ENCODE results near the gene DNAJC25.
"Not testable (repeated sequence)": the region's sequence is repeated elsewhere in the genome, so short reads cannot be mapped to it uniquely, and the experiment has no call there.

Gene DNAJC25

GRCh38 chr9:111604054-111604615 lies 27.0 kb upstream of the DNAJC25 start:
- H3K4me3 ChIP-seq (ENCODE audit: low read depth, low read length) = no peak overlapping the region
- H3K9me3 ChIP-seq (ENCODE audit: control insufficient read depth, insufficient read depth, low read length) = no peaks in the 10 kb centered on the region
- no peaks in the 10 kb centered on the region for H3K4me1 ChIP-seq (ENCODE audit: control insufficient read depth, insufficient read depth, low read length)
- H3K9ac ChIP-seq (ENCODE audit: low read depth, low read length) = no peak overlapping the region
- peaks cover 10% of the 10 kb centered on the region for H3K27me3 ChIP-seq (ENCODE audit: control insufficient read depth, insufficient read depth, low read length)
- no peaks in the 10 kb centered on the region for H3K36me3 ChIP-seq (ENCODE audit: control insufficient read depth, insufficient read depth, low read length)

- H3K9me3 ChIP-seq (ENCODE audit: control insufficient read depth, insufficient read depth, low read length) = no peaks in the 10 kb centered on the region
- no peak overlapping the region for H3K4me3 ChIP-seq (ENCODE audit: low read depth, low read length)
- no peaks in the 10 kb centered on the region for H3K4me1 ChIP-seq (ENCODE audit: control insufficient read depth, insufficient read depth, low read length)
- peaks cover 9% of the 10 kb centered on the region for H3K27me3 ChIP-seq (ENCODE audit: control insufficient read depth, insufficient read depth, low read length)
- H3K9ac ChIP-seq (ENCODE audit: low read depth, low read length) = no peak overlapping the region
- H3K36me3 ChIP-seq (ENCODE audit: control insufficient read depth, insufficient read depth, low read length) = no peaks in the 10 kb centered on the region
These were observed 26.0 kb upstream of the DNAJC25 start for GRCh38 chr9:111605041-111605559.

GRCh38 chr9:111610149-111610548 lies 21.0 kb upstream of the DNAJC25 start:
- H3K4me1 ChIP-seq (ENCODE audit: control insufficient read depth, insufficient read depth, low read length) = no peaks in the 10 kb centered on the region
- no peaks in the 10 kb centered on the region for H3K27me3 ChIP-seq (ENCODE audit: control insufficient read depth, insufficient read depth, low read length)
- H3K36me3 ChIP-seq (ENCODE audit: control insufficient read depth, insufficient read depth, low read length) = no peaks in the 10 kb centered on the region
- no peaks in the 10 kb centered on the region for H3K9me3 ChIP-seq (ENCODE audit: control insufficient read depth, insufficient read depth, low read length)
- no peak overlapping the region for H3K9ac ChIP-seq (ENCODE audit: low read depth, low read length)
- H3K4me3 ChIP-seq (ENCODE audit: low read depth, low read length) = no peak overlapping the region

DNA sequence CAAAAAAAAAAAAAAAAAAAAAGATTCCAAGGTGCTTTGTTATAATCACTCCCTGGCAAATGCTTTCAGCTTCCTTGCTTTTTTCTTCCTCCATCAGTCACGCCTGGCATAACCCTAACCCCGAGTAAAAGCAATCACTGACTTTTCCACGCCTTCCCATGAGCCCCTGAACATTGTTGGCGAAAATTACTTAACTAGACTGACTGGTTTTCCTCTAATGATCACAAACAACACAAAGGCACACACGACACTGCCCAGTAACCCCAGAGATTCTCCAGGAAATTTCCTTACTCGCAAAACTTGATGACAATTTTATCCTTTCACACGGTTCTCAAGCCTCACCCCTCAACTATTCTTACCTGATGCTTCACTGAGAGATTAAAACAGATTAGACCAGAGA lies 20.3 kb upstream of the DNAJC25 start:
- Histone ChIP-seq H3K4me1 (ENCODE audit: control insufficient read depth, insufficient read depth, low read length) (no peaks in the 10 kb centered on the region), H3K4me3 (ENCODE audit: low read depth, low read length) (no peak overlapping the region), H3K27me3 (ENCODE audit: control insufficient read depth, insufficient read depth, low read length) (no peaks in the 10 kb centered on the region), H3K9me3 (ENCODE audit: control insufficient read depth, insufficient read depth, low read length) (no peaks in the 10 kb centered on the region), H3K36me3 (ENCODE audit: control insufficient read depth, insufficient read depth, low read length) (no peaks in the 10 kb centered on the region), H3K9ac (ENCODE audit: low read depth, low read length) (no peak overlapping the region)

DNA sequence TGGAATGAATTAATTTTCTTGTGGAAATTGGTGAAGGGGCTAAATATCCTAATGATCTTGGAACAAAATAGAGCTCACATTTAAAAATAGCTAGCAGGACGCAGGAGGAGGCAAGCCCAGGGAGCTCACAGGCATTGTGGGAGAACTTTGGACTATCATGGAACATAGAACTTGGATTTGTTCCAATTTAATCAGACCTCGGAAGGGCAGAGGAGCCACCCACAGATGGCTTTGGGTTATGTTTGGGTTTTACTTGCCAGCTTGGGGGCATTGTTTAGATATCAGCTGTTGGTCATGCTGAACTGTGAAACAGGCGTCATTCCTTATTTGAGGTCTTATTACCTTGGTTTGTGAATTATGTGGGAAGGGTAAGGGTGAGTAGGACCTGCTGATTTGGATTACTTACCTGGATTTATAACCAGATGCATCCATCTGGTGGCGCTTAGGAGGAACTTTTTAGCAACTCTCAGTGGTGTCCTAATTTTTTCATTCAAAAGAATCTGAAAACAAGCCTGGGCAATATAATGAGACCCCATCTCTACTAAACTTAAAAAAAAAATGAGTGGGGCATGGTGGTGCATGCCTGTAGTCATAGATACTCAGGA lies 17.6 kb upstream of the DNAJC25 start:
- no peaks in the 10 kb centered on the region for H3K27me3 ChIP-seq (ENCODE audit: control insufficient read depth, insufficient read depth, low read length)

GRCh38 chr9:111615928-111616327 lies 15.2 kb upstream of the DNAJC25 start:
- Histone ChIP-seq H3K27me3 (ENCODE audit: control insufficient read depth, insufficient read depth, low read length) (no peaks in the 10 kb centered on the region), H3K9ac (ENCODE audit: low read depth, low read length) (no peak overlapping the region), H3K4me3 (ENCODE audit: low read depth, low read length) (no peak overlapping the region), H3K9me3 (ENCODE audit: control insufficient read depth, insufficient read depth, low read length) (no peaks in the 10 kb centered on the region), H3K4me1 (ENCODE audit: control insufficient read depth, insufficient read depth, low read length) (no peaks in the 10 kb centered on the region), H3K36me3 (ENCODE audit: control insufficient read depth, insufficient read depth, low read length) (no peaks in the 10 kb centered on the region)

More for the DNA sequence above, 17.6 kb upstream of the DNAJC25 start:
- Histone ChIP-seq H3K9me3 (ENCODE audit: control insufficient read depth, insufficient read depth, low read length) (no peaks in the 10 kb centered on the region), H3K9ac (ENCODE audit: low read depth, low read length) (no peak overlapping the region), H3K36me3 (ENCODE audit: control insufficient read depth, insufficient read depth, low read length) (no peaks in the 10 kb centered on the region), H3K4me3 (ENCODE audit: low read depth, low read length) (no peak overlapping the region), H3K4me1 (ENCODE audit: control insufficient read depth, insufficient read depth, low read length) (no peaks in the 10 kb centered on the region)

DNA sequence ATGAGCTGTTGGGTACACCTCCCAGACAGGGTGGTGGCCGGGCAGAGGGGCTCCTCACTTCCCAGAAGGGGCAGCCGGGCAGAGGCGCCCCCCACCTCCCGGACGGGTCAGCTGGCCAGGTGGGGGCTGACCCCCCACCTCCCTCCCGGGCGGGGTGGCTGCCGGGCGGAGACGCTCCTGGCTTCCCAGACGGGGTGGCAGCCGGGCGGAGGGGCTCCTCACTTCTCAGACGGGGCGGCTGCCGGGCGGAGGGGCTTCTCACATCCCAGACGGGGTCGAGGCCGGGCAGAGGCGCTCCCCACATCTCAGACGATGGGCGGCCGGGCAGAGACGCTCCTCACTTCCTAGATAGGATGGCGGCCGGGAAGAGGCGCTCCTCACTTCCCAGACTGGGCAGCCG lies 13.8 kb upstream of the DNAJC25 start:
- not testable (repeated sequence) for H3K9ac ChIP-seq (ENCODE audit: low read depth, low read length); H3K36me3 ChIP-seq (ENCODE audit: control insufficient read depth, insufficient read depth, low read length); H3K4me3 ChIP-seq (ENCODE audit: low read depth, low read length); H3K27me3 ChIP-seq (ENCODE audit: control insufficient read depth, insufficient read depth, low read length); H3K4me1 ChIP-seq (ENCODE audit: control insufficient read depth, insufficient read depth, low read length); H3K9me3 ChIP-seq (ENCODE audit: control insufficient read depth, insufficient read depth, low read length)

- Histone ChIP-seq H3K27me3 (ENCODE audit: control insufficient read depth, insufficient read depth, low read length) (no peaks in the 10 kb centered on the region), H3K36me3 (ENCODE audit: control insufficient read depth, insufficient read depth, low read length) (no peaks in the 10 kb centered on the region), H3K4me3 (ENCODE audit: low read depth, low read length) (no peak overlapping the region), H3K9ac (ENCODE audit: low read depth, low read length) (no peak overlapping the region), H3K4me1 (ENCODE audit: control insufficient read depth, insufficient read depth, low read length) (no peaks in the 10 kb centered on the region), H3K9me3 (ENCODE audit: control insufficient read depth, insufficient read depth, low read length) (no peaks in the 10 kb centered on the region)
These were observed 9.1 kb upstream of the DNAJC25 start for GRCh38 chr9:111621895-111622480.

GRCh38 chr9:111622626-111623025 lies 8.5 kb upstream of the DNAJC25 start:
- Histone ChIP-seq H3K4me3 (ENCODE audit: low read depth, low read length) (no peak overlapping the region), H3K9ac (ENCODE audit: low read depth, low read length) (no peak overlapping the region), H3K36me3 (ENCODE audit: control insufficient read depth, insufficient read depth, low read length) (no peaks in the 10 kb centered on the region), H3K9me3 (ENCODE audit: control insufficient read depth, insufficient read depth, low read length) (no peaks in the 10 kb centered on the region), H3K27me3 (ENCODE audit: control insufficient read depth, insufficient read depth, low read length) (no peaks in the 10 kb centered on the region), H3K4me1 (ENCODE audit: control insufficient read depth, insufficient read depth, low read length) (no peaks in the 10 kb centered on the region)

DNA sequence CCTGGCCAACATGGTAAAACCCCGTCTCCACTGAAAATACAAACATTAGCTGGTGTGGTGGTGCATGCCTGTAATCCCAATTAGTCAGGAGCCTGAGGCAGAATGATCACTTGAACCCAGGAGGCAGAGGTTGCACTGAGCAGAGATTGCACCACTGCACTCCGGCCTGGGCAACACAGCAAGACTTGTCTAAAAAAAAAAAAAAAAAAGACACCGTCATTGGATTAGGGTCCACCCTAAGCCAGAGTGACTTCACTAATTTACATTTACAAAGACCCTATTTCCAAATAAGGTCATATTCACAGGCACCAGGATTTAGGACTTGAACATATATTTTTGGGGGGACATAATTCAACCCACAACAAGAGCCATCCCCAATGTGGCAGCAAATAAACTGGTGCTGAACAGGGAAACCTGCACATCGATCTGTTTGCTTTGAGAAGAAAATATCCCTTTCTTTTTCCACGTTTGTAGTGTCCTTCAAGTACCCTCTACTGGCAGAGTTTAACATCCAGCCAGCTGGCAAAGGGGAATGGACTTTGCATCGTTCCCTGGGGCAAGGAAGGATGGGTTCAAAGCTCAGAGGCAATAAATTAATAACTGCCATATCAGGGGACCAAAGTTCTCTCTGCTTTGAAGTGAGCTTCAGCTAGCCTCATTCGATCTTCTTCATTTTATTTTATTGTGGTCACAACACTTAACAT lies 3.7 kb upstream of the DNAJC25 start:
- peaks cover under 1% of the 10 kb centered on the region for H3K4me1 ChIP-seq (ENCODE audit: control insufficient read depth, insufficient read depth, low read length)
- no peak overlapping the region for H3K4me3 ChIP-seq (ENCODE audit: low read depth, low read length)
- no peak overlapping the region for H3K9ac ChIP-seq (ENCODE audit: low read depth, low read length)
- H3K36me3 ChIP-seq (ENCODE audit: control insufficient read depth, insufficient read depth, low read length) = no peaks in the 10 kb centered on the region
- no peaks in the 10 kb centered on the region for H3K27me3 ChIP-seq (ENCODE audit: control insufficient read depth, insufficient read depth, low read length)
- H3K9me3 ChIP-seq (ENCODE audit: control insufficient read depth, insufficient read depth, low read length) = no peaks in the 10 kb centered on the region

DNA sequence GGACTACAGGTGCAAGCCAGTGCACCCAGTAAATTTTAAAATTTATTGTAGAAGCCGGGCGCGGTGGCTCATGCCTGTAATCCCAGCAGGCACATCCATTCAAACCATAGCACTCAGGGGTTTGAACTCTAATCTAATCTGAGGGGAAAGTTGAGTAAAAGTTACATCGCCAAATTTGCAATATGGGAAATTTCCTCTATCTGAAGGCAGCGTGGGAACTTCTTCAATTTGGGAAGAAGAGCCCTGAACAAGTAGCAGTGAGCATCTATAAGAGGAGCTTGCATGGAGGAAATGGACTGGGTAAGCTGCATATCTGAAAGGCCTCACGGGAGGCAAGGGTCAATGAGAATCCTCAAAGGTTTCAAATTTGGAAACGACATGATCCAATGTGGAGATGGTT lies 2.7 kb upstream of the DNAJC25 start:
- Histone ChIP-seq H3K9me3 (ENCODE audit: control insufficient read depth, insufficient read depth, low read length) (no peaks in the 10 kb centered on the region), H3K4me3 (ENCODE audit: low read depth, low read length) (no peak overlapping the region), H3K27me3 (ENCODE audit: control insufficient read depth, insufficient read depth, low read length) (no peaks in the 10 kb centered on the region), H3K4me1 (ENCODE audit: control insufficient read depth, insufficient read depth, low read length) (peaks cover 3% of the 10 kb centered on the region), H3K36me3 (ENCODE audit: control insufficient read depth, insufficient read depth, low read length) (no peaks in the 10 kb centered on the region), H3K9ac (ENCODE audit: low read depth, low read length) (no peak overlapping the region)
